NCI-H2029 treated with DMSO at 0.1 percent for 48 hours (cell line): Measurements from ENCODE around the gene MGAT4C.

ENCODE experiments used
- DNase-seq: peaks from one replicate; lab custom pipeline; 2025; lab: John Stamatoyannopoulos, UW

Gene MGAT4C

DNA sequence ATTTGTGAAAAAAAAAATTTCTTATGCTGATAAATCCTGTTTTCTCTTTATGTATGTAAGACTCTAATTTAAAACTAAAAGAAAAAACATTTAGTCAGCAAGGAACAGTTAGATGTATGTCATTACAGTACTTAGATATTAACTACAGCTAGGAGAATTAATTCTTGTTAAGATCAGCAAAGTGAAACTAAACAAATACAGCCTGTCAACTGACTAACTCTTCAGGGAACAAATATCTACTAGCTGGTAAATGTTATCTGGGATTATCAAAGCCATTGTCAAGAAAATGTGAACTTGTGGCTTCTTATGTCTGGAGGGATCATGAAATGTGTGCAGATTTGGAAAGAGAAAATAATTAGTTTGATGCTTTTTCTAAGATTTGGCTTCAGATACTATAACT, 27.5 kb downstream of the MGAT4C start:
- DNase-seq: no peak

DNA sequence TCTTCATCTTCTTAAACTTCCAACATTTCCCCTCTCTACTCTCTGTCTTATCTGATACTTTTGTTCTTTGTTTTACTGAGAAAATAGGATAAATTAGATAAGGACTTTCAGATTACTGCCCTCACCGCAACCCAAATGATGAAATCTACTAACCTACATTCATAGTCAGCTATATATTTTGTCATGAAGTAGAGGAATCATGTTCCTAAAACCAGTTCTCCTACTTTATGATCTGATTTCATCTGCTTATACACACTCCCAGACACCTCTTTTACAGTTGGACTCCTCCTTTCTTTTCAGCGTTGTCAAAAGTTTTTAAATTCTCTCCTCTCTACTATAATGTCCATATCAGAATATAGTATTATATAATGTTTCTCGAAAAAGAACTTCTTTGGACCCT, 29.7 kb downstream of the MGAT4C start:
- DNase-seq: no peak

DNA sequence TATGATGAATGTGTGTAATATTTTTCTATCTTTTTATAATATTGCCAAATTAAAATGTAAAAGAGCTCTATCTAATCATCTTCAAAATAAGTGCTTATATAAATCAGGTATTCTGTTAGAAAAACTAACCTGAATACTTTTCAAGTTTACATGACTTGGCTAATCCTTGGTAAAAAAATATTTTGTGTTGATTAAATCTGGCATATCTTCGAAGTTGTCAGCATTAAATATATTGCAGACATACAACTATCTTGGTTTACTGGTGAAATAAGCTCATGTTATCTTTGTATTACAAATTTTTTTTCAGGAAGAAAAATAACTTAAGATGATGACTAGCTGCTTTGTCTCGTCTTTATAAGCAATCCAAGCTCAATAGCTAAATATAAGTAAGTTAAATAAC, 39.6 kb downstream of the MGAT4C start:
- no peak for DNase-seq

DNA sequence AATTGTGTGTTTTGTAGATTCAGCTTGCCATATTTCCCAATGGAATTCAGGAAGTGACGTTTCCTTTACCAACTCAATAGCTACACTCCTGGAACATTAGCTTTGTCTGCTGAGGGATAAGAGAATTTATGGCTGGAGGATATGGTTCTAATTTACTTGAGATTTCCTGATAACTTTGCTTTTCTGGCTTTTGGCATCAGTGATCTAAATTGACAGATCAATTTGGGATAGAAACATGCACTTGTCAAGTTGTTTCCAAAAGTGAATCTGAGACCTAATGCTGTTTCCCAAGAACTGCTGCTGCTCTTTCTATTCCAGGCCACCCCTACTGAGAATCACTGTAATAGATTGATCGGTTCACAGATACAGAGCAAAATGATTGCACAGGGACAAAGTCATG, 43.2 kb downstream of the MGAT4C start:
- DNase-seq: no peak

DNA sequence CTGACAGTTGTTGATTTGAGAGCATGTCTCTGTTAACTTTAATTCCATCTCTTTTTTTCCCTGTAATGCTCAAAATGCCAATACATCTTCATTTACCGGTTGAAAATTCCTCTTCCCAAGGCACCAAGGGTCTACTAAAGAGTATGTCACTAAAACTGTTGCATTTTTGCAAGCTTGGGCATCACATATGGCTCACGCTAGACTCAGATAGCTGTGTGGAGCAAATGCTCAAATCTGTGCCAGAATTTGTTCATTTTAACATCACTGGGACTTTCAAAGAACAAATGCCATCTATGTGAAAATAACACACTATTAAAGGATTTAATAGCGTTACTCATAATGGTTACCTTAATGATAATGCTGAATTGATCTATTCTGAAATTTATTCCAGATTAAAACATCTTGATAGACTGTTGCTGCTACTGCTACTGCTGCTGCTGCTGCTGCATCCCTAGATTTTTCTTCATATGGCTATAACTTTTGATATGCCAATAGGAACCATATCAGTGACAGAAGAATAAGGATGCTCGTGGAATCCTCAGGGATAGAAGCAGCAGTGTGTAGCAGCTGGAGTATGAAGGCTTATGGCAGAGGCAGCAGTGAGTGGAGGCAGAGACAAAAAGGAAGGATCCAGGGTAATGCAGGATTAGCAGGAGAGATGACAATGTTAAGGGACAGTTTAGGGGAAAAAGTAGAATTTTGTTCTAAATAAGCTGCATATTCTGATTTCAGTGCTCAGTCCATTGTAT, 57.3 kb downstream of the MGAT4C start:
- DNase-seq: no peak

DNA sequence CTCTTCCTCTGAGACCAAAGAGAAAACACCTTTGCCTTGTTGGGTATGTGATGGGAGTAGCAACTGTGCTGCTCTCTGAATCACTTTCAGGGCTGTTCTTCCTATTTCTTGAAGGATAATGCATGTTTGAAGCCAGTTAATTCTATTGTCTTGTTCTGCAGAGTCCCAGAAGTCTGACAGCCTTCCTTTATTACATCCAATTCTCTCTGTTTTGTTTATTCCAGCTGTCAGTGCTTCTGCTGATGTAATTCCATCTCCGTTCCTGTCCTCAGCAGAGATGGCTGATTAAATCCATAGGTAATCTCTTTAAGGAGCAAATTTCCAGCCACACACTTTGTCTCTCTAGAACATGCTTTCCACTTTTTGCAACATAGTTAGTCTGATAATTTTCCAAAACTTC, 59.7 kb downstream of the MGAT4C start:
- DNase-seq: no peak

DNA sequence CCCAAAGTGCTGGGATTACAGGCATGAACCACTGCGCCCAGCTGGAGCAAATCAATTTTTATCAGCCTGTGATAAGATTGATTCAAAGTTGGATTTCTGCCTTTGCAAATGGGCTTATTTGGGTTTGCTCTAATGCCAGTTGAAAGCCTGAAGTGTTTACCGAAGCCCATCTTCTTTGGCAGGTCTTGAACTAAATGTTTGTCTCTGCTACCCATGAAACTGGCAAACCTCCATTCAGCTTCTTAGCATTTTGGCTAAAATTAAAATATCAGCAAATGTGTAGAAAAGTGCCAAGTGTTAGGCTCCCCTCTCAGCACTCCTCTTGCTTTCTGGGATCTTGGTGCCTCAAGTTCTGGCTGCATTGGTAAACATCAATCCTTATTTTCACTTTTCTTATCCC, 61.5 kb downstream of the MGAT4C start:
- no peak for DNase-seq

DNA sequence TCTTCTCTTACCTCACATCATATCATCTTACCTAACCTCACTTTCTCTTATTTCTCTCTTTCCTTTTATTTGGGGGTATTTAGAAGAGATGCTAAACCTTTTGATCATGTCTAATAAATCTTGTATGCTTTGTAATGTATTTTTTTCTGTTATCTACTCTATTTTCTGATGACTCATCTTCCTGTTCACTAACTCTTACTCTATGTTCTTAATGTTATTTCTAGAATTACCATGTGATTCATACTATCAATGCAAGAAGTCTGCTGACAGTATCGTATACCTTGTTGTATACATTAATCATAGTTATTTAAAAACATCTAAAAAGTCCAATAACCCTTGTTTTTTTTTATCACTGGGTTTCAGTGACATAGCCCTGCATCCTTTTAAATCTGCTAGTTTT, 62.3 kb downstream of the MGAT4C start:
- DNase-seq: no peak

DNA sequence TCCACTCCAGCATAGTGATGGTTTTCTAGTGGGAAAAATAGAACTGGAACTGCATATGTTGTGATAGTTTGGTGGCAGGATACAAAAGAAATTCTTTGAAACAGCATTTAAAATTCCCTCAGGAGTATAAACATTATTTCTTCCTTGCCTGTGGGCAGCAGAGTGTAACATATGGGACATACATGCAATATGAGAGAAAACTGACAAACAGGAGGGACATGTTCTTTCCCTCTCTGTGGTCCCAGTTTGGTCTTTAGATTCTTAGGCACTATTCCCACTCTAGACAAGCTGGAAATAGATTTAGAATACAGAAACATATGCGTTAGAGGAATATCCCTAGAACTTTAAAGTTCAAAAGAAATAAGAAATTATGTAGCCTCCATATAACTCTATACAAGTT, 68.0 kb downstream of the MGAT4C start:
- no peak for DNase-seq

DNA sequence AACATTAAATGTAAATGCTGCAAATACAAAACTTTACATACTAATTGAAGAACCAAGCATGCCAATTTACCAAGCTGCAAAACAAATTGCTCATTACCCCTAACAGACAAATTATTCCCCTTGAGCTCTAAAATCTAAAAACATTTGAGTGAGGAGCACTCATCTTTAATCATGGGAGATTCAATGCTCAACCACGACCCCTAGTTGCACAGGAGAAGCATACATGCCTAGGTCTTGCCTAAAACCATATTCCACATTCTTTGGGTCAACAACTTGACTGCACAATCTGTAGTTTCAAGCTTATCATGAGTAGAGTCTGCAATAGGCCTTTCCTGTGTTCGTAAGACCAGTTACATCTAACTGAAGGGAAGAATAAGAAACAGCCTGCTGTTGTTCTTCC, 69.7 kb downstream of the MGAT4C start:
- DNase-seq: no peak

DNA sequence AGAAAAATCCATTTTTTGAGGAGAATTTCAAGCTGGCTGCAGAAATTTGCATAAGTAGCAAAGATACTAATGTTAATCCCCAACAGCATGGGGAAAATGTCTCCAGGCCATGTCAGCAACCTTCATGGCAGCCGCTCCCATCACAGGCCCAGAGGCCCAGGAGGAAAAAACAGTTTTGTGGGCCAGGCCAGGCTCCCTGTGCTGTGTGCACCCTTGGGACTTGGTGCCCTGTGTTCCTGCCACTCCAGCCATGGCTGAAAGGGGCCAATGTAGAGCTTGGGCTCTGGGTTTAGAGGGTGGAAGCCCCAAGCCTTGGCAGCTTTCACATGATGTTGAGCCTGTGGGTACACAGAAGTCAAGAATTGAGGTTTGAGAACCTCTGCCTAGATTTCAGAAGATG, 76.3 kb downstream of the MGAT4C start:
- DNase-seq: no peak

DNA sequence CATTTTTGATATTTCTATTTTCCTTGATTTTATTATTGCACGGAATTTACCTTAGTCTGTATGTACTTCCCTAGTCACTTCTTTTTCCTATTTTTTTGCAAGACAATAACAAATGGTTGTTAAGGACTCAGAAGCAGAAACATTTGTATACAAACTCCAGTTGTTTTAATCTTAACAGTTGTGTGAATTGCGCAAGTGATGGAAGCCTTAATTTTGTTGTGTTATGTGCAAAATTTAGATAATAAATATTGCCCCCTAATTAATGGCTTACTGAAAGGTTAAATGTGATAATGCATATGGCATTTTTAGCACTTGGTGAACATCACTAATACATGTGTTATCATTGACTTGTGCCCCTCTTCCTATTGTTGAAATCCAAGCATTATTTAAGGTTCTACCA, 82.0 kb downstream of the MGAT4C start:
- DNase-seq: no peak

DNA sequence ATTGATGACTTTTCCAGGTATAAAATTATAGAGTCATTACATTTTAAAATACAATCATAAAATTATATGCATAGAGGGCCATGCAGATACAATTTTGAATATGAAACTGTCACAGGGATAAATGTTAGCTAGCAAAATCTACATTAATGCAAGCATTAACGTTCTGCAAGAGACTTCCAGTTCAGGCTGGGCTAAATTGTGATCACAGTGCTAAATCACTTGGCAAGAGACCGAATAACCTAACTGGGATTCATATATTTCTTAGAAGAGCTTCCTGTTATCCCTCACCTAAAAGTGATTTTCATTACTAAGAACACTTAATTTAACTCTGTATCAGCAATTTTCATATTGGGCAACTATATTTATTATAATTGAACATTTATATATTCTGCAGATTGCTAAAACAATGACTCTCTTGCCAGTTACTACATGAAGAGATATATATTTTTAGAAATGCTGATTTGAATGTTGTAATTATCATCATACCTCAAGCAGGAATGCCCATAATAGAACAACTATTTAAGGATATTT, 83.2 kb downstream of the MGAT4C start:
- DNase-seq: no peak

DNA sequence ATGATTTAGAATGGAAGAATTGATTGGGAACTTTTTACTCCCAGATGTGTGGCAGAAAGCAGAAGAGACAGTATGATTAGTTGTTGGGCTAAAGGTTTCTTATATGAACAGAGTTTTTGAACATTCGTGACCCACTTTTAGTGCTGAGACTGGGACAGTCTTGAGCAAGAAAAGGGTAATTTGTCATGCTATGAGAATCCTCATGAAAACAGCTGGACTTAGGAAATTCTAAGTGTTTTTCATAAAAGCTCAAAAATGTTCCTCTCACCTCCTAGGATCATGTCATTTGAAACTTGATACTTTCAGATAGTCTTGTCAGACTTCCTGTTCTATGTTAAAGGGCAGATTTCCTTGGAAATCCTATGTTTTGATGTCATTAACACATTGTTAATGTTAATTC, 86.1 kb downstream of the MGAT4C start:
- no peak for DNase-seq

DNA sequence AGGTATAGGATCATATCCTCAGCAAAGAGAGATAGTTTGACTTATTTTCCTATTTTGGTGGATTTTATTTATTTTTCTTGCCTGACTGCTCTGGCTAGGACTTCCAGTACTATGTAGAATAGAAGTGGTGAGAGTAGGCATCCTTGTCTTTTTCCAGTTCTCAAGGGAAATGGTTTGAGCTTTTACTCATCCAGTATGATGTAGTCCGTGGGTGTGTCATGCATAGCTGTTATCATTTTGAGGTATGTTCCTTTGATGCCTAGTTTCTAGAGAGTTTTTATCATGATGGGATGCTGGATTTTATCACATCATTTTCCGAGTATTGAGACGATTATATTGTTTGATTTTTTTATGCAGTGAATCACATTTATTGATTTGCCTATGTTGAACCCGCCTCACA, 97.2 kb downstream of the MGAT4C start:
- no peak for DNase-seq

DNA sequence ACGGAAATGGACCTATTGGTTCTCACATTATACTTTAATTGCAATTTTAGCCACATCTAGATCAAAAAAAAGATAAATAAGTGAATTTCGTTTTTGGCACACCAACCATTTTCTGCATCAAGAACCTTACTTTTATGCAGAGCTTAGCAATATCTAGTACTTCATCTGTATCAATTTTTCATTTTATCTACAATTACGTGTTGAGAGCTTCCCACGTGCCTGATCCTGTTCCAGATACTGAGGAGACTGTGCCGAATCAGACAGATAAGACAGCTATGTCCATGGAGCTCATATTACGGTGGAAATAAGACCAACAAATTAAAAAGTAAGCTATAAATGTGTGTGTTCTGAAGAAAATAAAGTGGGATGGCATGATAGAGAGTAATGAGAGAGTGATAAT, 101.6 kb downstream of the MGAT4C start:
- DNase-seq: no peak

DNA sequence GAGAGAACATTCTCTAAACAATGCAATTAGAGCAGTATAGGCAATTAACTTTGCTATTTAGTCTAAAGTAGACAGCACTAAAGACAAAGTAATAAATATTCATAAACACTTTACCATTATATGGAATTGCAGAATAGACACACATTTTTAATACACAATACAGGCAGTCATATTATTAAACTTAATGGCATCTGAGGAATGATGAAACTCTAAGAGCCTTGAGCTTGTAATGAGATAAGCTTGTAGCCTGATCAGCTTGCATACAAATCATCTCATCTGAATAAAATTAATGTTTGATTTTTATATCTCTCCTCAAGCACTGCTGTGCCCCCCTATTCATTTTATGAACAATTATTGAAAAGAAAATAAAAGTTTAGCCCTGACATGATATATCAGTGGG, 107.6 kb downstream of the MGAT4C start:
- DNase-seq: no peak

DNA sequence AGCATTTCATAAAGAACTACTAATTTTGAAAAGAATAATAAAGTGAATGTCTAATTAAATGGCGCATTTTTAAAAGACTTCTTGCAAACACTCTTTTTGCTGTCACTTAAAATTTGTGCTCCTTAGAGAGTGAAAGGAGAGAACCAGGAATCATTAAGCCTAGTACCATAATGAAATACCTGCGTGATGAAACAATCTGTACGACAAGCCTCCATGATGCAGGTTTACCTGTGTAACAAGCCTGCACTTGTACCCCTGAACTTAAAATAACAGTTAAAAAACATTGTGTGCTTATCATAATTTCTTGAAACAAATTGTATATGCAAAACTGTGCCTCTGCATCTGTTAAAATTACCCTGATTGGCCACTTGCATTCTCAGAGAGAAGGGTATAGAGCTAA, 108.1 kb downstream of the MGAT4C start:
- no peak for DNase-seq

DNA sequence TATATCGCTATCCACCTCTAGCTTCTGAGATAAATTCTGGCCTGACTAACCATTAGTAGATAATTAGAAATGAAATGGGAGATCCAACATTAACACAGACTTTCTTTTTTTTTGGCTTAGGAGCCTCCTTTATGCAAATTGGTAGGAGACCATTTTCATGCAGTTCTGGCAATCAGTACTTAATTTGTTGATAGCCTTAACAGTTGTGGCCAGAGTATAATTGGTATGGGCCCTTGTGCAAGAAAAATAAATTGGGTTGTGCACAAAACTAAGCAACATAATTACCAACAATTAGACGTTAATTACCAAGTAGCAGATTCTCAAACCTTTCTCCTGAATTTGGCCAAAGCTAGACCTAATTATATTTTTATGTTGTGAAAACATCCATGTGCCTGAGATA, 111.0 kb downstream of the MGAT4C start:
- no peak for DNase-seq

DNA sequence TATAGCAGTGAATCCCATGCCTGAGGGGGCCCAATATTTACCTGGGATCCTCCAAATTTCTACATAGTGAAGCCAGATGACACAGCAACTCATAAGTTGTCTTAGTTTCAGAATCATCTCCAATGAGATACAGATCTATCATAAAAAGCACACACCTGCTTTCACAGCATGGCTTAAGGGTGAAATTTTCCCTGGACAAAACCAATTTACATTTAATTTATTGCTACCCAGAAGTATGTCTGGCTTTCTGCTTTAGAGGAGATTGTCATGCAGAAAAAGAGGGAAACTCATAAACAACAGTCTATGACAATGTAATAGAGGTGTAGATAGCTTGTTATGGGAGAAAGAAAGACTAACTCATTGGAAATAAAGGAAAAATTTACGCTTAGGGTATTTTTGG, 113.0 kb downstream of the MGAT4C start:
- DNase-seq: no peak

DNA sequence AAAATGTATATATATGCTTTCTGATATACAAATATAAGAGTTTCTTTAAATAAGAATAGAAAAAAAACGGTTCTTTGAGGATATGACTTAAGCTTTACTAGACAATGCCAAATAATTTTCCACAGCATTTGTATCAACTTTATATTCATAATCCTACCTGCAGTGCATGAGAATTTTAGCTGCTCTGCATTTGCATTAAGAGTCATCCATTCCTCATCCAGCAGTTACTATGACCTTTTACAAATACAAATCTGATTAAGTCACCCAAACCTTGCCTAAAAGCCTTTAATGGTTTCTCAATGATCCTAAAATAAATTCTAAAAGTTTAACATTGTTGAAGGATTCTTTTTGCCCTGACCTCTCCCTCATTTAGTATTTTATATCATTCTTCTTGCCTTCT, 116.5 kb downstream of the MGAT4C start:
- DNase-seq: no peak

DNA sequence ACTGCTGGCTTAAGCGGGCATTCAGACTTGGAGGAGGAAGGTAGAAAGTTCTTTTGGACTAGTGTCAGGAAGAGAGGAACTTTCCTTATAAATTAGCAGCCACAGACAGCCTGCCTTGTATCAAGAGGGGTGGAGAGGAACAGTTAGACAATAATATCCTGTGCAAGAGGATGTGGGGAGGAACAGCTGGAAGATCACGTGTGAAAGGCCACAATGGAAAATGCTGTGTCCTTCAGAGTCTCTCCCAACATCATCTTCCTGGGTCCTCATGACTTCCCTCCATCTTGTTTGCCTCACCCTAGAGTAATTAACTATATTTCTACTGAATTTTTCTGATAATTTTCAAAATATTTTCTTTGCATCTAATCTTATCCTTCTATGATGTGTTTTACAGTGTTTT, 117.4 kb downstream of the MGAT4C start:
- DNase-seq: no peak

DNA sequence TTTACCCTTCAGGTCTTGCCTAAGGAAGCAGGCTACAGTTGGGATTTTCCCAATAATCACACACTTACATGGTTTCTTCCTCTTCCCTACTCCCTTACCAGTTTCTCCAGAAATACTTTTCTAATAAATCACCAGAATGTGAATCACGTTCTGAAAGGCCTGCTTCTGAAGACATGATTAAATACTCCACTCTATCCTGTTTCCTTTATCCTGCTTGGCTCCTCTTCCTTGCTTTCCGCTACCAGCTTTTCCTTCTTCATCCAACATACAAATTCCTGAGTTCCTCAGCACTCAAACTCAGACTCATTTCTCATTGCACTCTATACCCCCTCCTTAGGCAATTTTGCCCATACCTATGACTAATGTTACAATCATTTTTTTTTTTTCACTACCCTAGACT, 118.3 kb downstream of the MGAT4C start:
- DNase-seq: no peak

DNA sequence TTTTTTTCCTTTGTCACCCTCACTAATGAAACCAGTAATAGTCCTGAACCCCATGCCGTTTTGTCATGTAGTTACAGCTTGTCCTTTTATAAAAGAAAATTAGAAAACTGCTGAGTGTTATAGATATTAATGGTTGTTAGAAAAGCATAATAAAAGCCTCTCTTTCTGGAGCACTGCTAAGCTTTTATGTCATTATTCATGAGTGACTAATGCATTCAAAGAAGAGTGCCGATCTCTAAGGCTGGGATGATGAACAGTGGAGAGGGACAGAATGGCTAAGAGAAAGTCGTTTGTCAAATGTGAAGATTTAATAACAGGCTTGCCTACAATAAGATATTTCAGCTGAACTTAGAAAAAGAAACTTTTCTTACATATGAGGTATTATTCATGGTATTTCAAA, 121.6 kb downstream of the MGAT4C start:
- DNase-seq: no peak
